DMS53 (cell line): ENCODE measurements around the gene NPSR1.
"Not testable (repeated sequence)": the region's sequence is repeated elsewhere in the genome, so short reads cannot be mapped to it uniquely, and the experiment has no call there.

Source experiments
- DNase-seq: peaks from one replicate; lab custom pipeline; 2025; lab: John Stamatoyannopoulos, UW

The NPSR1 gene

DNA sequence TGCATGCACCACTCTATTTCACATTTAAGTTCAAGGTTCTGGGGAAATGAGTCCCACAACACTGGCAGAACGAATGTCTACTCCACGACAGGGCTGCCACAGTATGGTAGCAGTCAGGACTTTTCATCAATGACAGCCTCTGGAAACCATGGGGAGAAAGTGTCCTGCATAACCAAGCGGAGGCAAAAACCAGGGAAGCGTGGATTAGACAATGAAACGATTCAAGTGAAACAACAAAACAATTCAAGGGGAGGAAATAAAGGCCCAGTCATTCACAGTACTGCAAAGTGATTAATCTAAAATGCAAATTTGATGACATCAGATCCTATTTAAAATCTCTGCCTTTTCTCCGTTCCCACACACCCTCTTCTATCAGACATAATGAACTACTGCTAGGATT lies 211.0 kb downstream of the NPSR1 start:
- DNase-seq, result no peak

DNA sequence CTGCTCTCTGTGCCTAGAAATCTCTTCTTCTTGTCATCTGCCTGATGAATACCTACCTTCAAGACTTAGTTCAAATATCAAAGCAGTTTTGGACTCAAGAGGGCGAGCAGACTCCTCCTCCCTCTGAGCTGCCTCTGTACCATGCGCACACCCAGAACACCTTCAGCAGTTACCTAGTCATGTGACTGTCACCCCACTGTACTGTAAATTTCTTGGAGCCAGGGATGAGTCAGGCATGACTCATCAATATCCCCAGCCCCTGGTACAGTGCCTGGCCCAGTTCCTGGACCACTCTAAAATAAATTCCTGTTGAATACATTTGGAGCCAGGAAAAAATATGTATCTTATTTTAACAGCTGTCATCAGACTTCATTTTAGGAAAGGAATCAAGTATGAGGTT lies 212.0 kb downstream of the NPSR1 start:
- DNase-seq, result peak; percentile 54

DNA sequence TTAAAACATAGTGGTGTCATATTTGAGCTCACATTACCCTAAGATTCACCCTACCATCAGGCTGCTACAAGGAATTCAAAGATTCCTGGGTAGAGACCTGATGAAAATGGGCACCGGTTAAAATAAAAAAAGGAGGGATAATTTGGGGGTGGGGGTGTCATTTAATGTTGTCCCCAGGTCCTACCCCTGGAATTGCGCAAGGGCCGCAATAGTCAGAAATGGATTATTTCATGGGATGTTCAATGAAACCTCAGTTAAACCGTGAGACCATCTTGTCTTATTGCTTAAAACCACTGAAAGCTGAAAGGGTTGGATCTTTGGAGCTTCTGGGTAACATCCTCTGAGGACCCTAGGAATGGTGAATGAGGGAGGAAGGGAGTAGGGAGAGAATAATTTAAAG lies 216.3 kb downstream of the NPSR1 start:
- not testable (repeated sequence) for DNase-seq

DNA sequence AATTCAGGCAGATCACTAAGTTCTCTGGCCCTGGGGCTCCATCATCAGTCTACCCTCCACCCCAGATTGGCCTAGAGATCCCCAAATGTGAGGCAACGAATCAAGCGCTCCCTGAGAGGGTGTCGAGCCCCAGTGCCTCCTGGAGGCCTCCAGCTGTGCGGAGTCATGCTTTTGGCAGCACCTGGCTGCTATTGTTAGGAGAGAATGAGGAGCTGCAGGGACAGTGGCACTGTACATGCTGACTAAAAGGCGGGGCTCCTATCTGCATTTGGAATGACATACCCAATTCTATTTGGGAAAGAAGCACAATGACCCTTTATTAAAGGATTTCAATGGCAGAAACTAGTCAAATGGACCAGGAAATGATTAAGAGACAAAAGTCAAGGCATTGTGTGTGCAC lies 217.5 kb downstream of the NPSR1 start:
- no peak for DNase-seq

DNA sequence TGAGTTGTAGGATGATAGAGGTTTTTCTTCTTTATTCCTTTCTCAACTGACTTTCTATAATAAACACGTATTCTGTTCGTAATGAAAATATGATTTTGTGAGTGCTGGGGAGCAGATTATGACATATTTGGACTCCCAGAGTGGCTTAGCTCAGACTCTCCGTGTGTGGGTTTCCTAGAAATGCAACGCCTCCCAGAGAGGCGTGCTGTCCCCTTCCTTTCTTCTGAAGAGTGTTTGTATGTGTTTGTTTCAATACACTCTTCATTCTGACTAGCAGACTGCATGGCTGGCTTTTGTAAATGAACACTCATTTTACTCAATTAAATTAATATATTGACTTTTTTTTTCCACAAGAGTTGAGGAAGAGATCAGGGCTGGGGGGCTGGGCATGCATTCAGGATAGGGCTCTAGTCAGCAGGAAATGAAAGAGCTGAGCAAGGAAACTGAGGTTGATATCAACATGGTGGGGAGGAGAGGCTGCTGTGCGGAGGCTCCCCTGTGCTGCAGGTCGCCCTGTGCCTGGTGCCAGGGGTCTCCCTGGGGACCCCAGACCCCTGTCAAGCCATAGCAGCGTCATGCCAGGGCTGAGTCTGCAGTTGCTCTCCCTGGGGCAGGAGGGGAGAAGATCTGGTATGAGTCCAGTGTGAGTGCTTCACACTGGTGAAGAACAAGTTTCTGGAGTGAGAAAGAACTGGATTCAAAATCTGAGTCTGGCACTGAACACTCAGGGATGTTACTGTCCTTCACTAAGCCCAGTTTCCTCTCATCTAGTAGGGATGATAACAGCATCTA lies 221.1 kb downstream of the NPSR1 start:
- not testable (repeated sequence) for DNase-seq

DNA sequence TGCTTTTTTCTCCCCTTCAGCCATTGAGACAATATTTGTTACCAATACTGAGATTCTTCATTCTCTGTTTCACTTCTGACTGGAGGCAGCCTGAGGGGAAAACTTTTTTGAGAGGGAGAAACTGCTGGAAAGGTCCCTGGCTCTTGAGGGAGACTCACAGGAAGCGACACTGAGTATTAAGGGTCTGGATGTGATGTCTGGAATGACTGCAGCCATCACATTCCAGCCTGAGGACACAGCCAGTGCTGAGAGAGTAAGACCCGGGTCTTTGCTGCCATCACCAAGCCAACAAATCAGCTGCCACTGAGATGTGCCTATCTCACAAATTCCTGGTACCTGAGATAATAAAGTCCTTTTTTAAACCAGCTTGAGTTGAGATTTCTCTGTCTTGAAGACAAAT lies 221.9 kb downstream of the NPSR1 start:
- no peak for DNase-seq

DNA sequence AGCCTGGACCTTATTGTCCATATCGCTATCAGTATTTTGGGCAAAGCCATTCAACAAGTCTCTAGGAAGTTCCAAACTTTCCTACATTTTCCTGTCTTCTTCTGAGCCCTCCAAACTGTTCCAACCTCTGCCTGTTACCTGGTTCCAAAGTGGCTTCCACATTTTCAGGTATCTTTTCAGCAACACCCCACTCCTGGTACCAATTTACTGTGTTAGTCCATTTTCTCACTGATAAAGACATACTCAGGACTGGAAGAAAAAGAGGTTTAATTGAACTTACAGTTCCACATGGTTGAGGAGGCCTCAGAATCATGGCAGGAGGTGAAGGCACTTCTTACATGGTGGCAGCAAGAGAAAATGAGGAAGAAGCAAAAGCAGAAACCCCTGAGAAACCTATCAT lies 225.8 kb downstream of the NPSR1 start:
- not testable (repeated sequence) for DNase-seq

DNA sequence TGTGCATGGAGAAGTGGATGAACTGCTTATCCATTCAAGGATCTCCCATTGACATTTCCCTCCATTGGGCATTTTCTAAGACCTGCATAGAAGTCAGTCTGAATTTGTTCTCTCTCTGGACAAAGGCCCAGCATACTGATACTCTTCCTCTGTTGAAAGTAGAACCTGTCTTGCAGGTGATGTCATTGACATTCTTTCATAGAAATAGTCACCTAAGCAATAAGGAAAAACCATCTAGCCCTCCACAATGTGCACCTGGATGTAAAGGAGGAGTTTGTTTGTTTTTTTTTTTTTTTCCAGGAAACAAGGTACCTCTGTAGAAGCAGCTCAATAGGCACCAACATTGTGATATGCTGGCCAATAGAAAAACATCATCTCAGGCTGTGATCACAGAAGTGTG lies 228.8 kb downstream of the NPSR1 start:
- peak; percentile 90 for DNase-seq

DNA sequence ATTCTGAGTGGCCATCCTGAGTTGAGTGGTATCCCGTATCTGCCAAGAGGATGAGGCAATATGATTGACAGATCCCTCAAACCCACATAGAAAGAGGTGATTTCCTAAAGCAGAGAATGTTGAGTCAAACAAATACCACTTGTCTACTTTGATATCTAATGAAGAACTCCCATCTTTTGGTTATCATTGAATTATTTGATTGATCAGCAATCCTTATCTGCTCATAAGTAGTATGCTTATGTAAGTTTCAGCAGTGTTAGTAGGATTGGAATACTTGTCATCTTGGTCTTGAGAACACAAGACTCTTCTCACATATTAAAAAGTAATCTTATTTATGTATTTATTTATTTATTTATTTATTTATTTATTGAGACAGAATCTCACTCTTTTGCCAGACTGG lies 231.9 kb downstream of the NPSR1 start:
- DNase-seq, result no peak

DNA sequence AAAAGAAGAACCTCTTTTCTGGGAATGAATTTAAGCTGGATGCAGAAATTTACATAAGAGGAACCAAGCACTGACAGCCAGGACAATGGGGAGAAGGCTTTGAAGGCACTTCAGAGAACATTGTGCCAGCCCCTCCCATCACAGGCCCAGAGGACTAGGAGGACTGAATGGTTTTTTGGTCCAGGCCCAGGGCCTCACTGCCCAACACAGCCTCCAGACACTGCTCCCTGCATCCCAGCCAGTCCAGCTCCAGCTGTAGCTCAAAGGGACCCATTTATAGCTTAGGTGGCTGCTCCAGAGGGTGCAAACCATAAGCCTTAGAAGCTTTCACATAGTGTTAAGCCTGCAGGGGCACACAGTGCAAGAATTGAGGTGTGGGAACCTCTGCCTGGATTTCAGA lies 237.2 kb downstream of the NPSR1 start:
- no peak for DNase-seq
